Measurements from ENCODE around the gene CCL15.
"Not testable (repeated sequence)": the region's sequence is repeated elsewhere in the genome, so short reads cannot be mapped to it uniquely, and the experiment has no call there.

CCL15 gene

GRCh38 chr17:36015895-36016294 is 14.5 kb upstream of the CCL15 start:
- WGBS, 2 experiments (ENCODE audit: insufficient coverage in 2 of 2) = 93 to 100% methylated on average over 2 of the region's 4 CpGs
- not testable (repeated sequence) for H3K4me3 ChIP-seq (ENCODE audit: extremely low read depth, insufficient read depth, low read length, poor library complexity, severe bottlenecking); H3K9me3 ChIP-seq (ENCODE audit: control insufficient read depth, low read length); H3K36me3 ChIP-seq (ENCODE audit: control insufficient read depth, insufficient read depth, low read length); H3K4me1 ChIP-seq (ENCODE audit: control insufficient read depth, insufficient read depth, low read length, poor library complexity, severe bottlenecking); H3K27ac ChIP-seq (ENCODE audit: low read depth, low read length, severe bottlenecking)

- Histone ChIP-seq H3K9me3 (ENCODE audit: control insufficient read depth, low read length) (peaks cover 8% of the 10 kb centered on the region), H3K27ac (ENCODE audit: low read depth, low read length, severe bottlenecking) (no peak overlapping the region), H3K4me3 (ENCODE audit: extremely low read depth, insufficient read depth, low read length, poor library complexity, severe bottlenecking) (no peak overlapping the region), H3K36me3 (ENCODE audit: control insufficient read depth, insufficient read depth, low read length) (no peaks in the 10 kb centered on the region), H3K4me1 (ENCODE audit: control insufficient read depth, insufficient read depth, low read length, poor library complexity, severe bottlenecking) (no peaks in the 10 kb centered on the region)
- 82 to 94% methylated on average over 2 to 3 of the region's 5 CpGs for WGBS, 2 experiments (ENCODE audit: insufficient coverage in 2 of 2)
These were observed 13.6 kb upstream of the CCL15 start for GRCh38 chr17:36014946-36015345.

- peaks cover 8% of the 10 kb centered on the region for H3K9me3 ChIP-seq (ENCODE audit: control insufficient read depth, low read length)
- no peaks in the 10 kb centered on the region for H3K4me1 ChIP-seq (ENCODE audit: control insufficient read depth, insufficient read depth, low read length, poor library complexity, severe bottlenecking)
- no peak overlapping the region for H3K4me3 ChIP-seq (ENCODE audit: extremely low read depth, insufficient read depth, low read length, poor library complexity, severe bottlenecking)
- H3K27ac ChIP-seq (ENCODE audit: low read depth, low read length, severe bottlenecking) = no peak overlapping the region
- 67 to 100% methylated on average over 1 of the region's 2 CpGs for WGBS, 2 experiments (ENCODE audit: insufficient coverage in 2 of 2)
- no peaks in the 10 kb centered on the region for H3K36me3 ChIP-seq (ENCODE audit: control insufficient read depth, insufficient read depth, low read length)
These were observed 9.8 kb upstream of the CCL15 start for GRCh38 chr17:36011201-36011600.

- peaks cover 8% of the 10 kb centered on the region for H3K9me3 ChIP-seq (ENCODE audit: control insufficient read depth, low read length)
- H3K36me3 ChIP-seq (ENCODE audit: control insufficient read depth, insufficient read depth, low read length) = no peaks in the 10 kb centered on the region
- no peak overlapping the region for H3K27ac ChIP-seq (ENCODE audit: low read depth, low read length, severe bottlenecking)
- 69 to 72% methylated on average over 5 to 8 of the region's 14 CpGs for WGBS, 2 experiments (ENCODE audit: insufficient coverage in 2 of 2)
- no peak overlapping the region for H3K4me3 ChIP-seq (ENCODE audit: extremely low read depth, insufficient read depth, low read length, poor library complexity, severe bottlenecking)
- no peaks in the 10 kb centered on the region for H3K4me1 ChIP-seq (ENCODE audit: control insufficient read depth, insufficient read depth, low read length, poor library complexity, severe bottlenecking)
These were observed 7.8 kb upstream of the CCL15 start for GRCh38 chr17:36008998-36009665.

- Histone ChIP-seq H3K4me3 (ENCODE audit: extremely low read depth, insufficient read depth, low read length, poor library complexity, severe bottlenecking) (no peak overlapping the region), H3K36me3 (ENCODE audit: control insufficient read depth, insufficient read depth, low read length) (no peaks in the 10 kb centered on the region), H3K9me3 (ENCODE audit: control insufficient read depth, low read length) (no peaks in the 10 kb centered on the region), H3K4me1 (ENCODE audit: control insufficient read depth, insufficient read depth, low read length, poor library complexity, severe bottlenecking) (no peaks in the 10 kb centered on the region), H3K27ac (ENCODE audit: low read depth, low read length, severe bottlenecking) (no peak overlapping the region)
- WGBS, 2 experiments (ENCODE audit: insufficient coverage in 2 of 2) = 90% methylated on average over 4 of the region's 4 CpGs
These were observed 3.3 kb upstream of the CCL15 start for GRCh38 chr17:36004594-36005108.

GRCh38 chr17:36002631-36003030 is 1.3 kb upstream of the CCL15 start:
- H3K27ac ChIP-seq (ENCODE audit: low read depth, low read length, severe bottlenecking) = no peak overlapping the region
- H3K36me3 ChIP-seq (ENCODE audit: control insufficient read depth, insufficient read depth, low read length) = no peaks in the 10 kb centered on the region
- H3K4me3 ChIP-seq (ENCODE audit: extremely low read depth, insufficient read depth, low read length, poor library complexity, severe bottlenecking) = no peak overlapping the region
- 88 to 95% methylated on average over 5 to 6 of the region's 7 CpGs for WGBS, 2 experiments (ENCODE audit: insufficient coverage in 2 of 2)
- no peaks in the 10 kb centered on the region for H3K4me1 ChIP-seq (ENCODE audit: control insufficient read depth, insufficient read depth, low read length, poor library complexity, severe bottlenecking)
- H3K9me3 ChIP-seq (ENCODE audit: control insufficient read depth, low read length) = no peaks in the 10 kb centered on the region

GRCh38 chr17:36001862-36002603 is 680 bp upstream of the CCL15 start:
- WGBS, 2 experiments (ENCODE audit: insufficient coverage in 2 of 2) = 96 to 97% methylated on average over 4 of the region's 6 CpGs
- Histone ChIP-seq H3K4me3 (ENCODE audit: extremely low read depth, insufficient read depth, low read length, poor library complexity, severe bottlenecking) (no peak overlapping the region), H3K4me1 (ENCODE audit: control insufficient read depth, insufficient read depth, low read length, poor library complexity, severe bottlenecking) (no peaks in the 10 kb centered on the region), H3K9me3 (ENCODE audit: control insufficient read depth, low read length) (no peaks in the 10 kb centered on the region), H3K36me3 (ENCODE audit: control insufficient read depth, insufficient read depth, low read length) (no peaks in the 10 kb centered on the region), H3K27ac (ENCODE audit: low read depth, low read length, severe bottlenecking) (no peak overlapping the region)

- Histone ChIP-seq H3K4me3 (ENCODE audit: extremely low read depth, insufficient read depth, low read length, poor library complexity, severe bottlenecking) (no peak overlapping the region), H3K4me1 (ENCODE audit: control insufficient read depth, insufficient read depth, low read length, poor library complexity, severe bottlenecking) (no peaks in the 10 kb centered on the region), H3K36me3 (ENCODE audit: control insufficient read depth, insufficient read depth, low read length) (no peaks in the 10 kb centered on the region), H3K27ac (ENCODE audit: low read depth, low read length, severe bottlenecking) (no peak overlapping the region), H3K9me3 (ENCODE audit: control insufficient read depth, low read length) (no peaks in the 10 kb centered on the region)
- WGBS, 2 experiments (ENCODE audit: insufficient coverage in 2 of 2) = 93 to 100% methylated on average over 3 to 6 of the region's 6 CpGs
These were observed 632 bp downstream of the CCL15 start for GRCh38 chr17:36000732-36001109.

GRCh38 chr17:35998756-35999155 is 2.6 kb downstream of the CCL15 start:
- Histone ChIP-seq H3K4me1 (ENCODE audit: control insufficient read depth, insufficient read depth, low read length, poor library complexity, severe bottlenecking) (no peaks in the 10 kb centered on the region), H3K4me3 (ENCODE audit: extremely low read depth, insufficient read depth, low read length, poor library complexity, severe bottlenecking) (no peak overlapping the region), H3K36me3 (ENCODE audit: control insufficient read depth, insufficient read depth, low read length) (no peaks in the 10 kb centered on the region), H3K9me3 (ENCODE audit: control insufficient read depth, low read length) (no peaks in the 10 kb centered on the region), H3K27ac (ENCODE audit: low read depth, low read length, severe bottlenecking) (no peak overlapping the region)
- WGBS, 2 experiments (ENCODE audit: insufficient coverage in 2 of 2) = 100% methylated on average over 1 of the region's 1 CpG; no CpG with 5 or more reads in 1 of the 2 experiments

- Histone ChIP-seq H3K9me3 (ENCODE audit: control insufficient read depth, low read length) (no peaks in the 10 kb centered on the region), H3K4me3 (ENCODE audit: extremely low read depth, insufficient read depth, low read length, poor library complexity, severe bottlenecking) (no peak overlapping the region), H3K36me3 (ENCODE audit: control insufficient read depth, insufficient read depth, low read length) (no peaks in the 10 kb centered on the region), H3K27ac (ENCODE audit: low read depth, low read length, severe bottlenecking) (no peak overlapping the region), H3K4me1 (ENCODE audit: control insufficient read depth, insufficient read depth, low read length, poor library complexity, severe bottlenecking) (no peaks in the 10 kb centered on the region)
- 77 to 78% methylated on average over 9 to 11 of the region's 11 CpGs for WGBS, 2 experiments (ENCODE audit: insufficient coverage in 2 of 2)
These were observed 3.3 kb downstream of the CCL15 start for GRCh38 chr17:35998018-35998545.

- not testable (repeated sequence) for H3K4me1 ChIP-seq (ENCODE audit: control insufficient read depth, insufficient read depth, low read length, poor library complexity, severe bottlenecking); H3K9me3 ChIP-seq (ENCODE audit: control insufficient read depth, low read length); H3K4me3 ChIP-seq (ENCODE audit: extremely low read depth, insufficient read depth, low read length, poor library complexity, severe bottlenecking); H3K36me3 ChIP-seq (ENCODE audit: control insufficient read depth, insufficient read depth, low read length); H3K27ac ChIP-seq (ENCODE audit: low read depth, low read length, severe bottlenecking)
- WGBS, 2 experiments (ENCODE audit: insufficient coverage in 2 of 2) = 86% methylated on average over 1 of the region's 2 CpGs; no CpG with 5 or more reads in 1 of the 2 experiments
These were observed 6.0 kb downstream of the CCL15 start for GRCh38 chr17:35995346-35995745.

Data from mesodermal cell (in vitro differentiated cells).